IMR-90 (cell line): ENCODE data around the gene AJM1.
A peak's percentile ranks its signal among the peaks of the same experiment; 100 is the strongest.

Experiments
- BHLHE40 ChIP-seq: fragments of 150-350 bp; IDR thresholded peaks from 2 replicates; pipeline ENCODE4 v1.6.1; 2016; ENCODE audit warnings: mild to moderate bottlenecking, low read depth, low read length
- CEBPB ChIP-seq: IDR thresholded peaks from 2 replicates; pipeline ENCODE4 v1.6.1; 2012; ENCODE audit warnings: low read depth, low read length, improper control_type of control experiment
- CTCF ChIP-seq: conservative IDR thresholded peaks from 2 replicates; pipeline ENCODE4 v1.5.1; 2012; ENCODE audit warnings: mild to moderate bottlenecking, low read depth, low read length, improper control_type of control experiment
- MAFK ChIP-seq: IDR thresholded peaks from 2 replicates; pipeline ENCODE4 v1.6.1; 2012; ENCODE audit warnings: low read depth, low read length, improper control_type of control experiment
- MAZ ChIP-seq: IDR thresholded peaks from 2 replicates; pipeline ENCODE4 v1.6.1; 2012; ENCODE audit warnings: low read depth, mild to moderate bottlenecking, low read length, improper control_type of control experiment, moderate library complexity, borderline replicate concordance
- MXI1 ChIP-seq: IDR thresholded peaks from 2 replicates; pipeline ENCODE4 v1.6.1; 2012; ENCODE audit warnings: low read depth, mild to moderate bottlenecking, low read length, moderate library complexity, borderline replicate concordance
- POLR2A ChIP-seq: IDR thresholded peaks from 2 replicates; pipeline ENCODE4 v1.6.1; 2012; ENCODE audit warnings: mild to moderate bottlenecking, low read depth, low read length
- RAD21 ChIP-seq: IDR thresholded peaks from 2 replicates; pipeline ENCODE4 v1.6.1; 2012; ENCODE audit warnings: low read length, improper control_type of control experiment
- RCOR1 ChIP-seq: IDR thresholded peaks from 2 replicates; pipeline ENCODE4 v1.6.1; 2012; ENCODE audit warnings: mild to moderate bottlenecking, low read length, improper control_type of control experiment; ENCODE audit not compliant: insufficient replicate concordance
- RFX5 ChIP-seq: IDR thresholded peaks from 2 replicates; pipeline ENCODE4 v1.8.0; 2012; ENCODE audit warnings: low read depth, mild to moderate bottlenecking, low read length, moderate library complexity

- TF ChIP-seq POLR2A (no peak), CTCF (no peak), CEBPB (no peak), RCOR1 (no peak), MAZ (no peak), RFX5 (no peak), RAD21 (no peak), MAFK (no peak), MXI1 (peak; percentile 50; the same call in 1 of the 2 replicates), BHLHE40 (no peak)
These were observed 7.9 kb downstream of the AJM1 start for GRCh38 chr9:136849960-136850865.
